Occipital lobe (tissue), 2 donors: ENCODE measurements around the gene NPEPPS. TPM values are rescaled to one million over a fixed set of nuclear protein-coding genes. Genes with fewer than 3 reads are reported as not detected.

ENCODE experiments used
- DNase-seq: peaks from one replicate; lab custom pipeline; 2025; lab: John Stamatoyannopoulos, UW
- total RNA-seq: library from RNA; depleted of rRNA; stranded (reverse); fragments of >200 nt; gene quantifications from one replicate; pipeline ENCODE4 v1.2.3, GENCODE V29; 2014

NPEPPS gene
- total RNA-seq, 1 donor from 2014 or later, result 198 TPM

GRCh38 chr17:47629826-47630225 lies 98.9 kb downstream of the NPEPPS start:
- DNase-seq, result no peak

GRCh38 chr17:47630614-47631013 lies 99.7 kb downstream of the NPEPPS start:
- no peak for DNase-seq

- DNase-seq, result no peak
Observed at GRCh38 chr17:47632991-47633390, 102.1 kb downstream of the NPEPPS start.

GRCh38 chr17:47633996-47634395 lies 103.1 kb downstream of the NPEPPS start:
- no peak for DNase-seq

GRCh38 chr17:47634870-47635269 lies 104.0 kb downstream of the NPEPPS start:
- no peak for DNase-seq

GRCh38 chr17:47635734-47636133 lies 104.8 kb downstream of the NPEPPS start:
- no peak for DNase-seq

GRCh38 chr17:47636273-47637030 lies 105.5 kb downstream of the NPEPPS start:
- DNase-seq, result no peak

- DNase-seq, result no peak
Observed at GRCh38 chr17:47638903-47639302, 108.0 kb downstream of the NPEPPS start.

GRCh38 chr17:47640076-47640475 lies 109.2 kb downstream of the NPEPPS start:
- DNase-seq, result no peak

GRCh38 chr17:47641202-47641601 lies 110.3 kb downstream of the NPEPPS start:
- DNase-seq, result no peak

- no peak for DNase-seq
Observed at GRCh38 chr17:47643116-47643515, 112.2 kb downstream of the NPEPPS start.

- DNase-seq, result no peak
Observed at GRCh38 chr17:47644324-47644723, 113.4 kb downstream of the NPEPPS start.

- peak; percentile 100 for DNase-seq
Observed at GRCh38 chr17:47649153-47649971, 118.5 kb downstream of the NPEPPS start, which contains the start of gene KPNB1. KPNB1 (plus strand) TSS chr17:47649919; CDS start chr17:47650245, 326 bp downstream.

- no peak for DNase-seq
Observed at GRCh38 chr17:47649972-47650524, 119.1 kb downstream of the NPEPPS start.

GRCh38 chr17:47650525-47651522 lies 119.9 kb downstream of the NPEPPS start:
- peak; percentile 96 for DNase-seq

GRCh38 chr17:47651704-47652103 lies 120.8 kb downstream of the NPEPPS start:
- no peak for DNase-seq

GRCh38 chr17:47652570-47652969 lies 121.7 kb downstream of the NPEPPS start:
- DNase-seq, result no peak

GRCh38 chr17:47653442-47653841 lies 122.5 kb downstream of the NPEPPS start:
- DNase-seq, result no peak

GRCh38 chr17:47654991-47655390 lies 124.1 kb downstream of the NPEPPS start:
- no peak for DNase-seq

- no peak for DNase-seq
Observed at GRCh38 chr17:47660064-47660492, 129.2 kb downstream of the NPEPPS start.
